HUDEP-2 (cell line): ENCODE results near the gene SLC15A3.
"Not testable (repeated sequence)": the region's sequence is repeated elsewhere in the genome, so short reads cannot be mapped to it uniquely, and the experiment has no call there.

Source experiments
- DNase-seq, 76 experiments: peaks; one replicate each; lab custom pipeline; 2025; ENCODE audit not compliant: unreplicated experiment in 76 of 76; lab: John Stamatoyannopoulos, UW

Gene SLC15A3

DNA sequence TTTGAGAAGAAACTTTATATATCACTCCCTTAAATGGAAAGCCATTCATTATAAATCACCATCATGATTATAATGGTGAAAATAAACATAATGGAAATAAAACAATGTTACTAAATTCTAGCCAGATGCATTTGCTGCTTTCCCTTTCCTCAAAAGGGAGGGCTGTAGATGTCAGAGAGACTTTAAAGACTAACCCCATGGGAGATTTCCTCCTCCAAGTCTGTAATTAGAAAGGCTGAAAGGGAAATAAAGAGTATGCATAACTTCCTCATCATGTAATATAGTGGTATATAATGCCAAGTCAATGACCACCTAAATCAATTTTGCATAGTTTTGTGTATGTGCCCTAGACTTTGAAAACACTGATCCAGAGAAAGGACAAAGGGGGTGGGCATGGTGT lies 25.9 kb upstream of the SLC15A3 start:
- DNase-seq, result no peak

DNA sequence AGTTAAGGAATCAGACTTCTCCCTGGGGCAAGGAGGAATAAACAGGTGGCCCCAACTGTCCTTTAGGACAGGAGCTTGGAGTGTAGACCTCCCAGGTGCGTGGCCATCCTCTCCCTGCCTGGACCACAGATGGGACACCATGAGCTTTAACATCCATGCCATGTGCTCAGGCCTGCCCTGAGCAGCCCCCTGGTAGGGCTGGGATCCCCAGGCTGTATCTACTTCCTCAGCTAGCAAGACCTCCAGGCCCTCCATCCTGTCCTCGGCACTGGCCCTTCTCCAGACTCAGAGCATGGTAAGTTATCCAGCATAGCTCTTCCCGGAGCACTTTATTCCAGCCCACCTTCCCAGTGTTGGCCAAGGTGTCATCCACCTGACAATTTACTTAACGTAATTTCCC lies 25.2 kb upstream of the SLC15A3 start:
- DNase-seq, result no peak

- DNase-seq, result no peak
Observed at GRCh38 chr11:60974726-60975125, 22.8 kb upstream of the SLC15A3 start.

DNA sequence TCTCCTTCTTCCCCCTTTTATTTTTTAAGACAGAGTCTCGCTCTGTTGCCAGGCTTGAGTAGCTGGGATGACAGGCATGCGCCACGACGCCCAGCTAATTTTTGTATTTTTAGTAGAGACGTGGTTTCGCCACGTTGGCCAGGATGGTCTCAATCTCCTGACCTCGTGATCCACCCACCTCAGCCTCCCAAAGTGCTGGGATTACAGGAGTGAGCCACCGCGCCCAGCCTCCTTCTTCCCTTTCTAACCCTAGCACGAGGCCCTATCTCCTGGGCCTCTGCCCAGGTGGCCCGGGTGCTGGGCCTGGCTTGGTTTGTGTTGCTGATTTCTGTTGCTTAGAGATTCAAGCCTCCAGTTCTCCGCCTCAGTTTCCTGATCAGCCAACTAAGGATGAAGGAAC lies 22.3 kb upstream of the SLC15A3 start:
- not testable (repeated sequence) for DNase-seq

DNA sequence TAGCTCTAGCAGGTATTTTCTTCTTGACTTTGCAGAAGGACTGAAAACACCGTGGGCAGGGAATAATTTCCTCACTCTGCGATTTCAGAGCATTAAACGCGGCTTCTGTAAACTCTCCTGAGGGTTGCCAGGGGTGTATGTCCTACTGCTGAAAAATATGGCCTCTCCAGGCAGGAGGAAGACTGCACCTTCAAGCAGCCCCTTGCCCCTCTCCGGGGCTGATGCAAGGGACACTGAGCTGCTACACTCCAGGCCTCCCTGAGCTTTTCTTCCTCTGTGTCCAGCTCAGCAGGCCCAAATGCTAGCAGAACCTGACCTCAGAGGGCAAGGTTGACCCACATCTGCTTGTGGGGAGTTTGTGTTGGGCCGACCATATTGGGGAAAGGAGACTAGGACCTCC lies 21.7 kb upstream of the SLC15A3 start:
- no peak for DNase-seq

DNA sequence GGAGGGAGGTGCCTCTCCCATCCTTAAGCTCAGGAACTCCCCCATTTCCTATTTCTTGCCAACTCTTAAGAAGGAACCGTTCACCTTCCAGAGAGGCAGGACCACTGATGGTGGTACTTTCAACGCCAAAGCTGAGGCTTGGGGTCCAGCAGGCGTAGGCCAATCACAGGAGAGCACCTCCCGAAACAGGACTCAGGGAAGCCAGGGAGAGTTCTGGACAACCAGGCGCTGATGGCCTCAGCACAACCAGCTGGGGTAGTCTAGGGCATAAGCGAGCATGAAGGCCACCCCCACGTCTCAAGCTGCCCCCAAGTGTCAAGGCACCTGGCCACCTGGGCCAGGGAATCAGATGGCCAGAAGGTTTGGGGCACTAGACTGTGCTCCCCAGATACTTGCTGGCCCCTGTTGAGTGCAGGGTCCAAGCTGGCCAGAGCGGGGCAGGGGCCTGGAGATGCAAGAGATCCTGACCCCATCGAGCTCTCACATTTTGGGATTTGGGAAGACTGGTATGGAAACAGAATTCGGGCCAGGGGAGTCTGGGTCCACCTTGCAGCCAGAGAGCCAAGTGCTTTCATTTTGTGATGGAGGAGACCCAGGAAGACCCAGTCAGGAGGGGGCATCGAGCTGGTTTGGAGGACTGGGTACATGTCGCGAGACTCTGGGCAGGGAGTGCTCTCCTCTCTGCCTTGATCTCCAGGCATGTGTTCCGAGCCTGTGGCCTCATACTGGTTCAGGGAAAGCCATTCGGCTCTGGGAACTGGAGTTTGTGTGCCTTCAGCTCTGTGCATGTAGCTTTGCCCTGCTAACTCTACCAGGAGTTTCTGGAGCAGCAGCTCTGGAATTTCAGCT lies 20.4 kb upstream of the SLC15A3 start:
- no peak for DNase-seq

- no peak for DNase-seq
Observed at GRCh38 chr11:60971520-60971919, 19.5 kb upstream of the SLC15A3 start, which contains the start of gene CD6. Gene CD6 (plus strand): TSS chr11:60971680. CDS start chr11:60971866, 186 bp downstream.

- no peak for DNase-seq
Observed at GRCh38 chr11:60970890-60971289, 18.9 kb upstream of the SLC15A3 start.

GRCh38 chr11:60970369-60970774 lies 18.4 kb upstream of the SLC15A3 start:
- DNase-seq, result peak in 42 of 76 experiments; percentile 2 to 56 (median 30)

- DNase-seq, result no peak
Observed at GRCh38 chr11:60968223-60968622, 16.2 kb upstream of the SLC15A3 start.

GRCh38 chr11:60966890-60967289 lies 14.9 kb upstream of the SLC15A3 start:
- no peak for DNase-seq

DNA sequence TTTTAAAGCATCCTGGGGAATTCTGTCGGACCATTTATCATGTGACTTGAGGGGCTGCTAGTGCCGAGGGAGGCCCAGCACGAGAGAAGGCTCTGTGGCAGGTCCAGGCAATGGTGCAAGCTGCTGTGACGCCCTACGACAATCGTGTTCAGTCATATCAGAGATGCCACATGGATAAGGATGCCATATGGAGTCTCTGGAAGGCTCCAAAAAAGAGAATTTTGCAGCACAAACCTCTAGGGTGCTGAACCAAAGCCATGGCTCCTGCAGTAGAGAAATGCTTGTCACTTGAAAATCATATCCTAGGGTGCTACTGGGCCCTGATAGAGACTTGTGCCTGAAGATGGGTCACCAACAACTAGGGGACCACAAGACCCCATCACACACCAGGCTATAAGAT lies 12.8 kb upstream of the SLC15A3 start:
- DNase-seq, result no peak

- no peak for DNase-seq
Observed at GRCh38 chr11:60960405-60960804, 8.4 kb upstream of the SLC15A3 start.

DNA sequence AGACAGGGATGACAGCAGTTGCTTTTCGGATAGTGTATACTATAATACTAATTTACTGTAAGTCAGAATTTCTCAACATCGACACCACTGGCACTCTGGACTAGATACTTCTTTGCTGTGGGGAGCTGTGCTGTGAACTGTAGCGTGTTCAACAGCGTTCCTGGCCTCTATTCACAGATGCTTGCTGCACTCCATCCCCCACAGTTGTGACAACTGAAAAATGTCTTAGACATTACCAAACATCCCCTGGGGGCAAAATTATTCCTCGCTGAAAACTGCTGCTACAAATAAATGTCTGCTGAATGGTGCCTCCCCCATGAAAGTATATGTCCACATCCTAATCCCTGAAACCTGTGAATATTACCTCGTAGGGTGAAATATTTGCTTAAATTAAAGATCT lies 7.5 kb upstream of the SLC15A3 start:
- no peak for DNase-seq

- DNase-seq, result no peak
Observed at GRCh38 chr11:60957188-60957587, 5.2 kb upstream of the SLC15A3 start.

GRCh38 chr11:60955571-60955970 lies 3.6 kb upstream of the SLC15A3 start:
- no peak for DNase-seq

GRCh38 chr11:60954421-60954820 lies 2.4 kb upstream of the SLC15A3 start:
- DNase-seq, result no peak

- no peak for DNase-seq
Observed at GRCh38 chr11:60953781-60954180, 1.8 kb upstream of the SLC15A3 start.

DNA sequence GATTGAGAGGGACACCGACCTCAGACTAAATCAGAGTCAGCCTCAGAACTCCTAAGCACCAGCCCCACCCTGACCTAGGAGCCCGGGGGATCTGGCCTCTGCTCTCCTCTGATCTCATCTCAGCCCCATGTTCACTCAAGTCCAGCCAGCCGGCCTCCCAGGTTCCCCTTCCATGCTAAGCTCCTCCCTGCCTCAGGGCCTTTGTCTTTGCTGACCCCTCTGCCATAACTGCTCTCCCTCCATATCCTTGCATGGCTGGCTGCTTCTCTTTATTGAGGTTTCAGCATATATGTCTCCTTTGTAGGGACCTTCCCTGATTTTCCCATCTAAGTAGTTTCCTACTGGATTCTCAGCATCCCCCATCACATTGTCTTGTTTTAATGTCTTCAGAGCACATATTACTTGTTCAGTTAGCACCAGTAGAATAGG lies 780 bp upstream of the SLC15A3 start:
- DNase-seq, result no peak

DNA sequence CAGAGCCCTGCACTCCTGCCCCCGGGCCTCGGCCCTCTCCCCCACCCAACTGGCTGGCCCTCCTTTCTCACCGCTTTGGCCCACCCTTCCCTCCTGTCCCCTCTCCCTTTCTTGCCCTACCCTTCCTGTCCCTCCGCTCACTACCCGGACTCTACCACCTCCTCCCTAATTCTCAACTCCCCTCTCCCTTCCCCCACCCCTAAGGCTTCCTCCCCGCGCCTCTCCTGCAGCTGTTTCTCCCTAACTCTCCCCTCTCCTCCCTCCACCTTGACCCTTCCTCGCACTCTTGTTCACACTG lies 421 bp downstream of the SLC15A3 start:
- DNase-seq, result no peak

GRCh38 chr11:60950933-60951605 lies 907 bp downstream of the SLC15A3 start:
- DNase-seq, result no peak

GRCh38 chr11:60950024-60950423 lies 2.0 kb downstream of the SLC15A3 start:
- DNase-seq, result no peak
